CD4-positive, alpha-beta T cell (primary cell): ENCODE results near the gene RNASE8. TPM values are rescaled to one million over a fixed set of nuclear protein-coding genes. Genes with fewer than 3 reads are reported as not detected.
A peak's percentile ranks its signal among the peaks of the same experiment; 100 is the strongest.

Source experiments
- ATAC-seq: fragments of 200-7000 bp; cut with Tn5 transposase; one replicate; pipeline ENCODE4 v1.10.0; 2022; ENCODE audit warnings: mild to moderate bottlenecking; ENCODE audit not compliant: poor library complexity
- CTCF ChIA-PET: fragments of 350-600 bp; sonication (Branson Sonifier 250); formaldehyde crosslinking; loops from one replicate; lab custom pipeline; 2021; ENCODE audit warnings: antibody characterized with exemption, inconsistent platforms; lab: Charles Lee
- POLR2A ChIA-PET: fragments of 350-600 bp; sonication (Branson Sonifier 250); formaldehyde crosslinking; loops from one replicate; lab custom pipeline; 2021; ENCODE audit warnings: antibody characterized with exemption, inconsistent platforms; lab: Charles Lee
- DNase-seq, 14 experiments: peaks; one replicate each; pipeline ENCODE4 v3.0.0-alpha.2; 2013 to 2020; ENCODE audit warnings: mixed read lengths in 2 of 14
- H3K27ac ChIP-seq, 2 donors: one replicate each; pipeline versions ENCODE4 v1.5.1 to v1.7.0; 2013; ENCODE audit warnings: low read length in 2 of 2, low read depth in 1 of 2, mild to moderate bottlenecking in 1 of 2
- H3K27me3 ChIP-seq, 2 experiments: 1 replicate in 1 of 2; 2 replicates in 1 of 2; pipeline versions ENCODE4 v1.6.1 to v1.7.0; 2013; ENCODE audit warnings: low read length in 2 of 2, control low read depth in 1 of 2, mild to moderate bottlenecking in 1 of 2, moderate library complexity in 1 of 2; ENCODE audit not compliant: insufficient read depth in 2 of 2, control insufficient read depth in 1 of 2
- H3K36me3 ChIP-seq: one replicate; pipeline ENCODE4 v1.6.1; 2013; ENCODE audit warnings: low read length, control low read depth; ENCODE audit not compliant: insufficient read depth
- H3K4me1 ChIP-seq: one replicate; pipeline ENCODE4 v1.6.1; 2013; ENCODE audit warnings: low read length, control low read depth; ENCODE audit not compliant: insufficient read depth
- H3K4me3 ChIP-seq: one replicate; pipeline ENCODE4 v1.5.1; 2013; ENCODE audit warnings: mild to moderate bottlenecking, low read length, moderate library complexity
- H3K9me3 ChIP-seq, 2 experiments: 1 replicate in 1 of 2; 2 replicates in 1 of 2; pipeline versions ENCODE4 v1.6.1 to v1.7.0; 2013; ENCODE audit warnings: low read length in 2 of 2, mild to moderate bottlenecking in 2 of 2, control low read depth in 1 of 2, moderate library complexity in 1 of 2; ENCODE audit not compliant: control insufficient read depth in 1 of 2, insufficient read depth in 1 of 2
- H3K27ac Mint-ChIP-seq: one replicate; pipeline ENCODE4 v1.8.0; 2020; ENCODE audit warnings: mixed read lengths
- H3K27me3 Mint-ChIP-seq: one replicate; pipeline ENCODE4 v1.8.0; 2021; ENCODE audit warnings: mixed read lengths
- H3K36me3 Mint-ChIP-seq: one replicate; pipeline ENCODE4 v1.8.0; 2021; ENCODE audit warnings: low read depth, mixed read lengths
- H3K4me1 Mint-ChIP-seq: one replicate; pipeline ENCODE4 v1.8.0; 2021; ENCODE audit warnings: low read depth, mixed read lengths
- H3K4me3 Mint-ChIP-seq: one replicate; pipeline ENCODE4 v1.8.0; 2020; ENCODE audit warnings: mild to moderate bottlenecking, mixed read lengths
- H3K9me3 Mint-ChIP-seq: one replicate; pipeline ENCODE4 v1.8.0; 2020; ENCODE audit warnings: mixed read lengths
- intact Hi-C, 2 experiments: fragments of 100-400 bp; cut with DNase I in 1 of 2; cut with micrococcal nuclease in 1 of 2; formaldehyde crosslinking; loops; one replicate each; pipeline versions ENCODE4 v1.15.1 to v1.9.0; 2023 to 2025; cut with DNase I, micrococcal nuclease
- total RNA-seq, 174 experiments: library from RNA in 2 of 174; stranded (reverse) in 2 of 174; gene quantifications; one replicate each; pipeline ENCODE4 v1.2.3 and lab custom pipeline; 2021 to 2026
- TF ChIP-seq, protein P1 (sequence below): fragments of 200-600 bp; IDR thresholded peaks from one replicate; pipeline ENCODE4 v1.8.0; 2022; ENCODE audit warnings: antibody characterized with exemption, mild to moderate bottlenecking

The RNASE8 gene
- total RNA-seq, 2 experiments from 2014 or later: not detected

DNA sequence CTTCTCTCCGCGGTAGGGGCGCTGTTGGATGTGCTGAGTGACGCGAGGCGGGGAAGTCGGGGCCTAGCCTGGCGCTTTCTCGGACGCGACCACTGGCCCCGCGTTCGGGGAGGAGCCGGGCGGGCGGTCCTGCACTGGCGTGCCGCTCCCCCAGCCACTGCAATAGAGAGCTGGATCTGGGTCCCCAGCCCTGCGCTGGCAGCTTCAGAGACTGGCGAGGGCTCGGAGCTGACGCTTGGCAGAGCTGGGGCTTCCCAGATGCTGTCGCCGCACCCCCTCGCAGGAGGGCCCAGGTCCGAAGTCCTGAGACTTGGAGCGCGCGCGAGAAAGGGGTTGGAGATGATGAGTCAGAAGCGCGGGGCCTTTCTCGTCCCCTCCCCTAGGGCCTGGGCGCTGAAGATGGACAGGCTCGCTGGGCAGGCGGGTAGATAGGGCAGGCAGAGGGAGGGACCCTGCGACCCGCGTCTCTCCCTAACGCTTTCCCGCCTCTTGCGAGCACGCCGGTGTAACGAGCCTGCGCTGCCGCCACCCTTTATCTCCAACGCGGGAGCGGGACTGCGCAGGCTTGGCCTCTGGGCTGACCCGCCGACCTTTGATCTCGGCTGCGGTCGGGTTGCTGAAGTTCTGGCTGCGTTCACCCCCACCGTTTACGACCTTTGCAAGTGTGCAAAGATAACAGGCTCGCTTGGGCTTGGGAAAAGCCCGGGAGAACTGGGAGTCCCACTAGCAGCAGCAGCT, 46.3 kb downstream of the RNASE8 start:
- intact Hi-C loops: loop anchor here (1.0 to 10.0 kb wide), 8 partner anchors 12 to 409 kb away; partner anchors contain the start of gene HNRNPC (in 1 of the 2)
- no peaks in the 10 kb centered on the region for H3K27me3 ChIP-seq
- ChIA-PET CTCF (interaction anchor here (0.9 to 6.8 kb wide), 19 partner anchors 8 to 412 kb away, joined by 3 to 116 read pairs (median 6); partner anchors contain the start of genes ARHGEF40 and NDRG2), POLR2A (interaction anchor here (0.6 to 3.4 kb wide), 10 partner anchors 10 to 284 kb away, joined by 3 to 52 read pairs (median 11); partner anchors contain the start of gene ARHGEF40)
- H3K36me3 ChIP-seq: no peaks in the 10 kb centered on the region
- TF ChIP-seq, protein P1, sequence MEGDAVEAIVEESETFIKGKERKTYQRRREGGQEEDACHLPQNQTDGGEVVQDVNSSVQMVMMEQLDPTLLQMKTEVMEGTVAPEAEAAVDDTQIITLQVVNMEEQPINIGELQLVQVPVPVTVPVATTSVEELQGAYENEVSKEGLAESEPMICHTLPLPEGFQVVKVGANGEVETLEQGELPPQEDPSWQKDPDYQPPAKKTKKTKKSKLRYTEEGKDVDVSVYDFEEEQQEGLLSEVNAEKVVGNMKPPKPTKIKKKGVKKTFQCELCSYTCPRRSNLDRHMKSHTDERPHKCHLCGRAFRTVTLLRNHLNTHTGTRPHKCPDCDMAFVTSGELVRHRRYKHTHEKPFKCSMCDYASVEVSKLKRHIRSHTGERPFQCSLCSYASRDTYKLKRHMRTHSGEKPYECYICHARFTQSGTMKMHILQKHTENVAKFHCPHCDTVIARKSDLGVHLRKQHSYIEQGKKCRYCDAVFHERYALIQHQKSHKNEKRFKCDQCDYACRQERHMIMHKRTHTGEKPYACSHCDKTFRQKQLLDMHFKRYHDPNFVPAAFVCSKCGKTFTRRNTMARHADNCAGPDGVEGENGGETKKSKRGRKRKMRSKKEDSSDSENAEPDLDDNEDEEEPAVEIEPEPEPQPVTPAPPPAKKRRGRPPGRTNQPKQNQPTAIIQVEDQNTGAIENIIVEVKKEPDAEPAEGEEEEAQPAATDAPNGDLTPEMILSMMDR: no peak
- peak overlapping the region; percentile 78 for H3K4me3 ChIP-seq
- Mint-ChIP-seq H3K27me3 (no peaks in the 10 kb centered on the region), H3K9me3 (no peaks in the 10 kb centered on the region), H3K4me3 (peak overlapping the region; percentile 86), H3K4me1 (peaks cover 38% of the 10 kb centered on the region), H3K36me3 (no peaks in the 10 kb centered on the region), H3K27ac (peak overlapping the region; percentile 85)
- no peaks in the 10 kb centered on the region for H3K9me3 ChIP-seq
- peak overlapping the region; percentile 97 for H3K27ac ChIP-seq
- peak; percentile 89 to 96 (median 92) for DNase-seq
- H3K4me1 ChIP-seq: peaks cover 24% of the 10 kb centered on the region
- ATAC-seq: peak; percentile 82

DNA sequence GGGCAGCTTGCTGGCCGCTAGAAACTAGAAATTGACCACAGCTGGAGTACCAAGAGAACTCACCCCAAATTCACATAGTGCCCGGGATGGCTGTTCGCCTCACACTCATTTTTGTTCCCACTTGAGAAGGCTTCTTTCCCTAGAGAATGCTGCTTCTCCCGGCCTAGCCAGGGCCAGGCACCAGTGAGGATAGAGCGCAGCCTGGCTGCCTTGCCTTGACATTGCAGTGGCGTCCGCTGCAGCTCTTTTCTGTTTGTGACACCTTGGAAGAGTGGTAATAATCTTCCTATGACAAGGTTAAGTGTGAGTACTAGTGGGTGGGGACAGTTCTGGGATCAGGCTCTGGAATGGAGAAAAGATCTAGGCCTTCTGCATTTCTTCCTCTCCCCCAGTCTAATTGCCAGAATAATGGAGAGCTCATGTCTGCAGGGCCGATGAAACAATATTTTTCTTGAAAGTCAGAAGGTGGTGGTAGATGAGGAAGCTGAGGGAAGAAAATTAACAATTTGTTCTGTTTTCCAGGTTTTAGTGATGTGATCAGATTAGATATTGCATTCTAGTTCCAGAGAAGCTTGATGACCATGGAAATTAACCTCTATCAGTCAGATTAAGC, 46.9 kb downstream of the RNASE8 start:
- POLR2A ChIA-PET: interaction anchor here (1.2 to 3.4 kb wide), 9 partner anchors 11 to 133 kb away, joined by 3 to 52 read pairs (median 15); partner anchors contain the start of gene ARHGEF40

More for the DNA sequence above, 46.9 kb downstream of the RNASE8 start:
- H3K4me3 Mint-ChIP-seq: peak overlapping the region; percentile 86
- CTCF ChIA-PET: interaction anchor here (0.7 to 6.8 kb wide), 24 partner anchors 8 to 413 kb away, joined by 3 to 116 read pairs (median 6); partner anchors contain the start of genes ARHGEF40 and NDRG2
- no peaks in the 10 kb centered on the region for H3K27me3 Mint-ChIP-seq
- ATAC-seq (peak; percentile 55), DNase-seq (peak; percentile 45 to 83 (median 59))
- H3K36me3 ChIP-seq: no peaks in the 10 kb centered on the region
- H3K9me3 Mint-ChIP-seq: no peaks in the 10 kb centered on the region
- H3K9me3 ChIP-seq: no peaks in the 10 kb centered on the region
- TF ChIP-seq, protein P1: peak; percentile 98
- peaks cover 18% of the 10 kb centered on the region for H3K4me1 ChIP-seq
- peak overlapping the region; percentile 78 for H3K4me3 ChIP-seq
- H3K27me3 ChIP-seq: no peaks in the 10 kb centered on the region
- H3K27ac Mint-ChIP-seq: peak overlapping the region; percentile 85
- H3K27ac ChIP-seq: peak overlapping the region; percentile 97
- H3K4me1 Mint-ChIP-seq: peaks cover 32% of the 10 kb centered on the region
- intact Hi-C loops: loop anchor here (1.0 to 10.0 kb wide), 7 partner anchors 12 to 410 kb away; partner anchors contain the start of gene HNRNPC (in 1 of the 2)
- H3K36me3 Mint-ChIP-seq: no peaks in the 10 kb centered on the region
